Progenitor cell of endocrine pancreas (in vitro differentiated cells): ENCODE data around the gene MCTP1. TPM values are rescaled to one million over a fixed set of nuclear protein-coding genes. Genes with fewer than 3 reads are reported as not detected.

Experiments
- DNase-seq: peaks from one replicate; pipeline ENCODE4 v3.0.0; 2021; ENCODE audit warnings: low spot score; ENCODE audit not compliant: unreplicated experiment
- H3K27ac Mint-ChIP-seq: 2 replicates; pipeline ENCODE4 v1.8.0; 2021; ENCODE audit warnings: mild to moderate bottlenecking, moderate library complexity, mixed read lengths
- H3K27me3 Mint-ChIP-seq: 2 replicates; pipeline ENCODE4 v1.8.0; 2021; ENCODE audit warnings: mixed read lengths
- H3K36me3 Mint-ChIP-seq: 2 replicates; pipeline ENCODE4 v1.8.0; 2022; ENCODE audit warnings: mixed read lengths; ENCODE audit not compliant: insufficient read depth
- H3K4me1 Mint-ChIP-seq: 2 replicates; pipeline ENCODE4 v1.8.0; 2021; ENCODE audit warnings: low read depth, mixed read lengths
- H3K4me3 Mint-ChIP-seq: 2 replicates; pipeline ENCODE4 v1.8.0; 2021; ENCODE audit warnings: low read depth, mild to moderate bottlenecking, moderate library complexity, mixed read lengths
- H3K9me3 Mint-ChIP-seq: 2 replicates; pipeline ENCODE4 v1.8.0; 2021; ENCODE audit warnings: low read depth, mixed read lengths
- total RNA-seq: library from RNA; stranded (reverse); gene quantifications from 2 replicates; pipeline ENCODE4 v1.2.1, GENCODE V29; 2021
- TF ChIP-seq, protein P1 (sequence below): fragments of 200-600 bp; sonication (generic); IDR thresholded peaks from one replicate; pipeline ENCODE4 v1.5.0; 2021; ENCODE audit warnings: antibody characterized with exemption, mild to moderate bottlenecking; ENCODE audit not compliant: unreplicated experiment

MCTP1 gene
- total RNA-seq, 1 donor from 2014 or later, result 1.7 TPM

DNA sequence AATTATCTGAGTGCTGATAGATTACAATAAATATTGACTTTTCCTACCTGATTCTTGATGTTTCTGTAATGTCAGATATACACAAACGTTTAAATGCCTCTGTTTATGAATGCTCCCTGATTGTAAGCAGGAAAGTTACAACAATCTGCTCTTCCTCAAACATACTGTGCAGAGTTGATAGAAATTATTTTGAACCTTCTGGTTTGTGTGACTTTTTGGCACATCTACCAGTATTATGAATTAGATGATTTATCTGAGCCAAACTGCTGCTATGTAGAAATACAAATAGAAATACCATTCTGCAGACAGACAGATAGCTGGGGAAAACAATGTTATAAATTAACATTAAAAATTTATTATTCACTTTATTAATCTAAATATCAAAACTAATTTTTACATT is 553.4 kb downstream of the MCTP1 start:
- H3K4me1 Mint-ChIP-seq, result peaks cover 13% of the 10 kb centered on the region

DNA sequence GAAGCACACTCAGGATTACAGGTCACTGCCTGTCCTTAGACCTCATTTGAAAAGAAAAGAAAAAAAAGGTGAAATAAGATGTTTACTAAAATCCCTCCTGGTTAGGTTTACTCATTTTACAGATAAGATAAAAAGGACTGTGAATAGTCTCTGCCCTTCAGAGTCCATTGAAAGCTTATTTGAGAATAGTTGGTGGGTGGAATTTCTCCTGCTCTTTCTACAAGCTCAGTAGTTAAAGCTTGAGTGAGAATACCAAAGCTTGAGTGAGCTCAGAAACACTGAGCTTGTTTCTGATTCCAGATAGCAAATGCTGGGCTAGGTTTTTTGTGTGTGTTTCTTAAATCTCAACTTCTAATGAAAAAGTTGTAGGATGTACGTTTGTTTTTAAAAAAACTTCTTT is 559.8 kb downstream of the MCTP1 start:
- Mint-ChIP-seq H3K4me3 (no peak overlapping the region), H3K9me3 (no peaks in the 10 kb centered on the region), H3K36me3 (no peaks in the 10 kb centered on the region), H3K4me1 (peaks cover 38% of the 10 kb centered on the region), H3K27me3 (no peaks in the 10 kb centered on the region), H3K27ac (peak overlapping the region; percentile 92)
- TF ChIP-seq, protein P1, sequence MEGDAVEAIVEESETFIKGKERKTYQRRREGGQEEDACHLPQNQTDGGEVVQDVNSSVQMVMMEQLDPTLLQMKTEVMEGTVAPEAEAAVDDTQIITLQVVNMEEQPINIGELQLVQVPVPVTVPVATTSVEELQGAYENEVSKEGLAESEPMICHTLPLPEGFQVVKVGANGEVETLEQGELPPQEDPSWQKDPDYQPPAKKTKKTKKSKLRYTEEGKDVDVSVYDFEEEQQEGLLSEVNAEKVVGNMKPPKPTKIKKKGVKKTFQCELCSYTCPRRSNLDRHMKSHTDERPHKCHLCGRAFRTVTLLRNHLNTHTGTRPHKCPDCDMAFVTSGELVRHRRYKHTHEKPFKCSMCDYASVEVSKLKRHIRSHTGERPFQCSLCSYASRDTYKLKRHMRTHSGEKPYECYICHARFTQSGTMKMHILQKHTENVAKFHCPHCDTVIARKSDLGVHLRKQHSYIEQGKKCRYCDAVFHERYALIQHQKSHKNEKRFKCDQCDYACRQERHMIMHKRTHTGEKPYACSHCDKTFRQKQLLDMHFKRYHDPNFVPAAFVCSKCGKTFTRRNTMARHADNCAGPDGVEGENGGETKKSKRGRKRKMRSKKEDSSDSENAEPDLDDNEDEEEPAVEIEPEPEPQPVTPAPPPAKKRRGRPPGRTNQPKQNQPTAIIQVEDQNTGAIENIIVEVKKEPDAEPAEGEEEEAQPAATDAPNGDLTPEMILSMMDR, result no peak
- DNase-seq, result no peak

More for the DNA sequence above, 553.4 kb downstream of the MCTP1 start:
- Mint-ChIP-seq H3K36me3 (no peaks in the 10 kb centered on the region), H3K4me3 (no peak overlapping the region), H3K27ac (no peak overlapping the region), H3K9me3 (no peaks in the 10 kb centered on the region), H3K27me3 (no peaks in the 10 kb centered on the region)
- no peak for DNase-seq
- TF ChIP-seq, protein P1, result no peak

DNA sequence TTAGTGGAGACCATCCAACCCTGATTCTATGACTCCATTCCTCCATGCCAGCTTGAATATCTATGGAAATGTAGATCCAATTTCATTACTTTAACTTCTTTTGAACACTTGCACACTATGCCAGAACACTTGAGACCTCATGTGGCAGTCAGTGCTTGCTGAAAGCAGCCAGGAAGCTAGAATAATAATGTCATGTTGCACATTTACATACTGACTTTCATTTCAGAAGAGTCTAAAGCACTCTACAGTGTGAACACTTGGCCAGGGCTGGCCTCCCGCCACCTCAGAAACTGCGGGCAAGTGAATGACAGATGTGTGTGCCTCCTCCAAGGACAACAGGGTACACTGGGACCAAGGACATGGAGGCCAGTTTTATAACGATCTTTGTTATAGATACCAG is 569.1 kb downstream of the MCTP1 start:
- TF ChIP-seq, protein P1, result no peak
- Mint-ChIP-seq H3K27ac (no peak overlapping the region), H3K4me3 (no peak overlapping the region), H3K4me1 (no peaks in the 10 kb centered on the region), H3K9me3 (peaks cover 4% of the 10 kb centered on the region), H3K36me3 (peaks cover 6% of the 10 kb centered on the region), H3K27me3 (no peaks in the 10 kb centered on the region)
- no peak for DNase-seq

DNA sequence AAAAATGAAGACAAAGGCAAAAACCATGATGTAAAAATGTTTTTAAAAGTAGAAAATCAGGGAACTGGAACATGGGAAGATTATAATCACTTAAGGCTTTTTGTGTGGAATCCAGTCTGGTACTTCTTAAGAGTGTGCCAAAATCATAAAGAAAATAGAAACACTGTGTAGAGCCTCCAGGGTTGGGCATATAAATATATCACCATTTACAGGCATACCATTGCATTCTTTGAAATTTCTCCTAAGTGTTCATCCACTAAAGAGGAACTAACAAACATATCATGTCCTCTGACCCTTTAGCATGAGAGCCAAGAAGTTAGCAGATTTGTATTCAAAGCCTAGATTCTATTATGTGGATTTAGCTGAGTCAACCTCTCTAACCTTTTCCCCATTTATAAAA is 573.1 kb downstream of the MCTP1 start:
- Mint-ChIP-seq H3K36me3 (peaks cover 4% of the 10 kb centered on the region), H3K27ac (no peak overlapping the region), H3K4me3 (no peak overlapping the region), H3K4me1 (peaks cover 20% of the 10 kb centered on the region), H3K9me3 (no peaks in the 10 kb centered on the region), H3K27me3 (no peaks in the 10 kb centered on the region)
- TF ChIP-seq, protein P1, result no peak
- DNase-seq, result no peak

DNA sequence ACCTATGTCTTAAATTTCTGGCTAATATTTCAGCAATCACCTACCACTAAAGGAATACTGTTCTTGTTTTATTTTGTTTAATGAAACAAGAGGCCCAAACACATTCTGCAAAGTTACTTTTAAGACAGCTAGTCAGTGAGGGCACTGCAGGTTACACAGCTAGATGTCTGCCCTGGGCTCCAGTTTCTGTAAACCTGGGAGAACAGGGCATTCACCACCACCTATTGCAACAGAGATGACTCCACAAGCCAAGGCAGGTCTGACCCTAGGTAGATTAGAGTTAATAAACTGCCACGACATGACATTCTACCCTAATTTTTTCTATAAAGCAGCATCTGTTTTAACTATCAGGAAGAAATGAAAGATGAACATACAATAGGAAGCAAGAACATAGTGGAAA is 575.6 kb downstream of the MCTP1 start:
- Mint-ChIP-seq H3K27me3 (no peaks in the 10 kb centered on the region), H3K36me3 (peaks cover 4% of the 10 kb centered on the region), H3K4me1 (peaks cover 38% of the 10 kb centered on the region), H3K27ac (no peak overlapping the region), H3K4me3 (no peak overlapping the region), H3K9me3 (no peaks in the 10 kb centered on the region)
- TF ChIP-seq, protein P1, result no peak
- DNase-seq, result no peak
